HG02870 (cell line): ENCODE results near the gene NOTO.

Source experiments
- ATAC-seq: cut with Tn5 transposase; IDR thresholded peaks from one replicate; pipeline ENCODE4 v1.9.1; 2021; ENCODE audit warnings: mild to moderate bottlenecking, moderate library complexity; ENCODE audit not compliant: unreplicated experiment

NOTO gene

GRCh38 chr2:73255907-73256617 lies 53.7 kb downstream of the NOTO start:
- no peak for ATAC-seq

- ATAC-seq: no peak
Measured at GRCh38 chr2:73256618-73256922, 54.2 kb downstream of the NOTO start.

DNA sequence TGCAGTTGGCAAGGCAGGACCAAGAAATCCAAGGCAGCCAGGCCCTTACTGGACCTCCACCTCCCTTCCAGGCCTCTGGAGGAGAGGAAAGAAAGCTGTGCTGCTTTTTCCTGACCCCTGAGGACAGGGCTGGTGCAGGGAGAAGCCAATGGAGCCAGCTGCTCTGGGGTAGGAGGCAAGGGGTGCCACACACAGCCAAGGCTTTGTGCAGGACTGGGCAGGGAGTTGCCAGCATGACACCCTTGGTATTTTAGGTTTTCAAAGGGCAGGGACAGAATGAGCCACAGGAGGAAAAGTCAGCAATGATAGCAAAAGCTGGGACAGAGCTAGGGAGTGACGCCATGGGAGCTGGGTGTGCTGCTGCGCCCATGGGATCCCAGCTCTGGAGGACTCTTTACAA lies 54.6 kb downstream of the NOTO start:
- no peak for ATAC-seq

- no peak for ATAC-seq
Measured at GRCh38 chr2:73257425-73258125, 55.2 kb downstream of the NOTO start.

DNA sequence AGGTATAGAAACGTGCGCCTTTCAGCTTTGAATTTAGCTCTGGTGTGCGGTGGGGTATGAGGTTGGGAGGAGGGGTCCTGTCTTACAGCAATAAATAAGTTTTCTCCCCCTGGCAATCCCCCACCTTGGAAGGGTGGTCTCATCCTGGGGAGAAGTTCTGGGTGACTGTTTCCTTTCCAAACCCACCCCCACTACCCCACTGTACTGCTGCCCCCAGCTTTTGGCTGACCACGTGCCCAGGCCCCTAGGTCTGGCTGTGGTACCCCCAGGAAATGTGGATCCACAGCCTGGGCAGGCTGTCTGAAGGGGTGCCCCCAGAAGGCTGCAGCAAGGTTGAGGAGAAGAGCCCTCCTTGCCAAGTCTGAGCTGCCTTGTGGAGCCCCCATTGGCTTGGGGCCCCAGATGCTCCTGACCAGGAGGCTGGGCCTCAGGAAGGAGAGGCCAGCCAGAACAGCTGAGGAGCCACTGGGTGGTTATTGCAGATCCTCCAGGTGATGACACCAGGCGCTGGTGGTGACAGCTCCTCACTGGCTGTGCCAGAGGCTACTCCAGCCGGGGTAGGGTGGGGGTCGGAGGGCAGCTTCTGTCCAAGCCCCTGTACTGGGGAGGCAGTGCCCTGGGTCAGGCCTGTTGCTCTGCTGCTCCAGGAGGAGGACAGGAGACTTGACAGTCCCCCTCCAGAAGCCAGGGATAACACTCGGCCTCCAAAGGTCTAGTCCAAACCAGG lies 56.0 kb downstream of the NOTO start:
- no peak for ATAC-seq

DNA sequence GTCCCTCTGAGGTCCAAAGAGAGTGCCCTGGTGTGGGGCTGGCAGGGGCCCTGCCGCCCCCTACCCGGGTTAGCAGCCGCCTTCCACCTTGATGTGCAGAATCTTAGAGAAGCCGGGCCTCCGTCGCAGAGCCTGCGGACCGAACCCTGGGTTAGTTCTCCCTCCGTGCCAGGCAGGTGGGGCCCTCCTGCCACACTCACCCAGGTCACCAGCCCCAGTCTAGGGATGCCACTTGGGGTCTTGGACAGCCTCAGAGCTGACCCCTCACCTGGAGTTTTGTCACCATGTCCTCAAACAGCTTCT lies 56.5 kb downstream of the NOTO start:
- no peak for ATAC-seq

DNA sequence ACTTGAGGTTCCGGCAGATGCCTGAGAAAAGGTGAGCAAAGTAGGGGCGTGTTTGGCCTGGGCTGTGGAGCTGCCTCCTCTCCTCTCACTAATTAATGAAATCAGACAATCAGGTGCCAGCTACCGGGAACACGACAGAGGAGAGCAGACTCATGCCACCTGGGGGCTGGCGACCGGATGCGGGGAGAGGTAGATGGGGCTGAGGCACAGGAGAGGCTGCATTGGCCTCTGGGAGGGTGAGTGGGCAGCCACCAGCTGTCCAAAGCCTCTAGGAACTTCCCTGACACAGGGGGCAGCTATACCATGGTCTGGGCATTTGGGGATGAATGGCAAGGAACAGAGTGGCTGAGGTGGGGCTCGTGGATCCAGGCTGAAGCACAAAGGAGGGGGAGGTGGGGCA lies 56.9 kb downstream of the NOTO start:
- no peak for ATAC-seq

- ATAC-seq: no peak
Measured at GRCh38 chr2:73259704-73260337, 57.4 kb downstream of the NOTO start.

DNA sequence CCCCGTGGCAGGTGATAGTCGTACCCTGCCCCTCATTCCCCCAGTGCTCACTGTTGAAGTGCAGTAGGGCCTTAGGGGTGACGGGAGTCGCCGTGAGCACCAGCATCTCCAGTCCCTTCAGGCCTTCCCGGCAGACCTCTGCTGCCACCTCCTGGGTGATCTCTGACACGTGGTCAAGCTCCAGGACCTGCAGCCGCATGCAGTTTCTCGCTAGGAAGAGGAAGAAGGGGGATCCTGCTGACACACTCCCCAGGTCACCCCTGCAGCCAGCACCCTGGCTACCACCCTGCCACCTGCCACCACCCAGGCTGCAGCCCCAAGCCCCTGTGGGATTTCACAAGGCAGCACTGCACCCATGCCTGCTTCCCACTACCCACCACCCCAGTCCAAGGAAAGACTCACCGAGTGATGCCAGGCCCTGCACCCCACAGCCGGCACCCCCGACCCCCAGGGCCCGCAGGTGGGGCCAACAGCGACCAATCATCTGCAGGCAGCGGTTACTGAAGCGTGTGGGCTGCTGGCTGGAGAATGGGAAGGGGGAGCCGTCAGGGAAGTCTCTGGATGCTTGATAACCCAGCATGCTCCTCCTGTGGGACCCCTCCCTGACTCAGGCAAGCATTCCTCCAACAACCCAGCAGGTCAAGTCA lies 58.1 kb downstream of the NOTO start:
- ATAC-seq: no peak
